ENCODE measurements around the gene LAMP5. TPM values are rescaled to one million over a fixed set of nuclear protein-coding genes. Genes with fewer than 3 reads are reported as not detected.

Gene LAMP5, protein sequence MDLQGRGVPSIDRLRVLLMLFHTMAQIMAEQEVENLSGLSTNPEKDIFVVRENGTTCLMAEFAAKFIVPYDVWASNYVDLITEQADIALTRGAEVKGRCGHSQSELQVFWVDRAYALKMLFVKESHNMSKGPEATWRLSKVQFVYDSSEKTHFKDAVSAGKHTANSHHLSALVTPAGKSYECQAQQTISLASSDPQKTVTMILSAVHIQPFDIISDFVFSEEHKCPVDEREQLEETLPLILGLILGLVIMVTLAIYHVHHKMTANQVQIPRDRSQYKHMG
- polyA plus RNA-seq (2012; ENCODE audit: insufficient read length, low read depth), result not detected

- TF ChIP-seq FOXP2 (optimal IDR thresholded peaks at IDR 0.05; ENCODE audit: borderline replicate concordance, extremely low read depth, extremely low read length, insufficient read depth), result no peak
- TF ChIP-seq POLR2AphosphoS5 (IDR thresholded peaks at IDR 0.05; ENCODE audit: low read depth, low read length), result no peak
- TF ChIP-seq, protein P1, sequence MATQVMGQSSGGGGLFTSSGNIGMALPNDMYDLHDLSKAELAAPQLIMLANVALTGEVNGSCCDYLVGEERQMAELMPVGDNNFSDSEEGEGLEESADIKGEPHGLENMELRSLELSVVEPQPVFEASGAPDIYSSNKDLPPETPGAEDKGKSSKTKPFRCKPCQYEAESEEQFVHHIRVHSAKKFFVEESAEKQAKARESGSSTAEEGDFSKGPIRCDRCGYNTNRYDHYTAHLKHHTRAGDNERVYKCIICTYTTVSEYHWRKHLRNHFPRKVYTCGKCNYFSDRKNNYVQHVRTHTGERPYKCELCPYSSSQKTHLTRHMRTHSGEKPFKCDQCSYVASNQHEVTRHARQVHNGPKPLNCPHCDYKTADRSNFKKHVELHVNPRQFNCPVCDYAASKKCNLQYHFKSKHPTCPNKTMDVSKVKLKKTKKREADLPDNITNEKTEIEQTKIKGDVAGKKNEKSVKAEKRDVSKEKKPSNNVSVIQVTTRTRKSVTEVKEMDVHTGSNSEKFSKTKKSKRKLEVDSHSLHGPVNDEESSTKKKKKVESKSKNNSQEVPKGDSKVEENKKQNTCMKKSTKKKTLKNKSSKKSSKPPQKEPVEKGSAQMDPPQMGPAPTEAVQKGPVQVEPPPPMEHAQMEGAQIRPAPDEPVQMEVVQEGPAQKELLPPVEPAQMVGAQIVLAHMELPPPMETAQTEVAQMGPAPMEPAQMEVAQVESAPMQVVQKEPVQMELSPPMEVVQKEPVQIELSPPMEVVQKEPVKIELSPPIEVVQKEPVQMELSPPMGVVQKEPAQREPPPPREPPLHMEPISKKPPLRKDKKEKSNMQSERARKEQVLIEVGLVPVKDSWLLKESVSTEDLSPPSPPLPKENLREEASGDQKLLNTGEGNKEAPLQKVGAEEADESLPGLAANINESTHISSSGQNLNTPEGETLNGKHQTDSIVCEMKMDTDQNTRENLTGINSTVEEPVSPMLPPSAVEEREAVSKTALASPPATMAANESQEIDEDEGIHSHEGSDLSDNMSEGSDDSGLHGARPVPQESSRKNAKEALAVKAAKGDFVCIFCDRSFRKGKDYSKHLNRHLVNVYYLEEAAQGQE (IDR thresholded peaks at IDR 0.05; ENCODE audit: insufficient read depth in 1 of 2, low read depth in 2 of 2, low read length in 2 of 2), result peak in 1 of 2 experiments; percentile 72; a peak in 2 of 4 replicates
- TF ChIP-seq SIN3A (IDR thresholded peaks at IDR 0.05; ENCODE audit: borderline replicate concordance, insufficient read depth, low read length), result no peak
Observed at GRCh38 chr20:9514461-9515213, at the start of gene LAMP5. Gene LAMP5 (plus strand): TSS chr20:9514590. CDS start chr20:9514853, 263 bp downstream.

DNA sequence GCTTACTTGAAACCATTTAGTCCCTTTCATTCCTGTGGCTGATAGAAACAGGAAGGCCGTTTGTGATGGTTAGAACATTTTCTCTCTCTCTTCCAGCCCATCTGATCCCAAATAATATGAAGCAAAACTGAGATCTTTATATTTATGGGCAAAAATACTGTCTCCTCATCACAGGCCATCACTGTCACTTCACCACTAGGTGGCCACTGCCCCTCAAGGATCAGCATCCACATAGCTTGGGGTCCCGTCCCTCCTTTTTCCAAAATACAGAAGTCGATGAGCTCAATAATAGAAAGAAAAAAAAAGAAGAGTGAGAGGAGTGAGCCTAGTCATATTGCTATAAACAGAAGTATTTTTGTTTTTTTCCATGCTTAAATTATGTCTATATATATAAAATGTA, 46.4 kb upstream of the LAMP5 start:
- no peak for TF ChIP-seq TAF1 (IDR thresholded peaks at IDR 0.05; ENCODE audit: borderline replicate concordance, insufficient read depth, low read length)
- TF ChIP-seq, protein P1 (IDR thresholded peaks at IDR 0.05; ENCODE audit: insufficient read depth in 1 of 2, low read depth in 2 of 2, low read length in 2 of 2), result no peak
- no peak for TF ChIP-seq POLR2AphosphoS5 (IDR thresholded peaks at IDR 0.05; ENCODE audit: low read depth, low read length)
- no peak for TF ChIP-seq FOXP2 (optimal IDR thresholded peaks at IDR 0.05; ENCODE audit: borderline replicate concordance, extremely low read depth, extremely low read length, insufficient read depth)
- TF ChIP-seq SIN3A (IDR thresholded peaks at IDR 0.05; ENCODE audit: borderline replicate concordance, insufficient read depth, low read length), result no peak

DNA sequence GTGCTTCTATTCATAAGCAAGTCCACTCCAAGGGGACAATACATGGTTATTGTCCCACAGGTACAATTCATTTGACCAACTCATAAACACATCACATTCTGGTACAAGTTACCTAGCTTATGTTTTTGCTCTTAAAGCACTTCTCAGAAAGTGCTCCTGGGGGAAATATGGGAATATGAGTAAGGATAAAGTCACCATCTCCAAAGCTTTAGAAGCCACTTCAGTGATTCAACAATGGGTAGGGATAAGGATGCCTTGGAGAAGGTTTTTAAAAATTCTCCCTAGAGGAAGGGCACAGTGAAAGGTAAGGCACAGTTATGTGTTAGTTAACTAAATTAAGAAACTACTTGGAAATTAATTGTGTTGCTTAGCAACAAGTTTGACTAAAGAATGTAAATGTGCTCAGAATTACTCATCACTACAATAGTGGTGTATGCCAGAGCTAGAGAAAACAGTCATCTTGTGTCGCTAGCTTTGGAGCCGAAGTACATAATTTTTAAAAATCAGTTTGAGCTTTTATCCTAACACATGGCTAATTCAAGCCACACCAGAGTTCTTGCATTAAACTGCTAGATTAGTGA, 39.5 kb upstream of the LAMP5 start:
- TF ChIP-seq FOXP2 (optimal IDR thresholded peaks at IDR 0.05; ENCODE audit: borderline replicate concordance, extremely low read depth, extremely low read length, insufficient read depth) (no peak), SIN3A (IDR thresholded peaks at IDR 0.05; ENCODE audit: borderline replicate concordance, insufficient read depth, low read length) (no peak), TAF1 (IDR thresholded peaks at IDR 0.05; ENCODE audit: borderline replicate concordance, insufficient read depth, low read length) (no peak), POLR2AphosphoS5 (IDR thresholded peaks at IDR 0.05; ENCODE audit: low read depth, low read length) (no peak)
- TF ChIP-seq, protein P1 (IDR thresholded peaks at IDR 0.05; ENCODE audit: insufficient read depth in 1 of 2, low read depth in 2 of 2, low read length in 2 of 2), result no peak

GRCh38 chr20:9475456-9475855, 38.9 kb upstream of the LAMP5 start:
- TF ChIP-seq TAF1 (IDR thresholded peaks at IDR 0.05; ENCODE audit: borderline replicate concordance, insufficient read depth, low read length), result no peak

GRCh38 chr20:9476174-9476573, 38.2 kb upstream of the LAMP5 start:
- TF ChIP-seq POLR2AphosphoS5 (IDR thresholded peaks at IDR 0.05; ENCODE audit: low read depth, low read length), result no peak
- TF ChIP-seq SIN3A (IDR thresholded peaks at IDR 0.05; ENCODE audit: borderline replicate concordance, insufficient read depth, low read length), result no peak
- no peak for TF ChIP-seq TAF1 (IDR thresholded peaks at IDR 0.05; ENCODE audit: borderline replicate concordance, insufficient read depth, low read length)
- no peak for TF ChIP-seq FOXP2 (optimal IDR thresholded peaks at IDR 0.05; ENCODE audit: borderline replicate concordance, extremely low read depth, extremely low read length, insufficient read depth)
- TF ChIP-seq, protein P1 (IDR thresholded peaks at IDR 0.05; ENCODE audit: insufficient read depth in 1 of 2, low read depth in 2 of 2, low read length in 2 of 2), result no peak

Data from PFSK-1 (cell line).